ENCODE data around the gene ATF7. TPM values are rescaled to one million over a fixed set of nuclear protein-coding genes. Genes with fewer than 3 reads are reported as not detected.
A peak's percentile ranks its signal among the peaks of the same experiment; 100 is the strongest.
"Not testable (repeated sequence)": the region's sequence is repeated elsewhere in the genome, so short reads cannot be mapped to it uniquely, and the experiment has no call there.

ATF7 gene
- total RNA-seq, 2 experiments from 2014 or later: 28.6 to 43.0 TPM

- ChIA-PET CTCF (interaction anchor here (0.6 kb wide), 1 partner anchor 18 kb away, joined by 3 read pairs; no protein-coding TSS in a partner anchor), POLR2A (no interaction called here)
- no peaks in the 10 kb centered on the region for H3K4me1 Mint-ChIP-seq
- H3K27ac Mint-ChIP-seq: no peak overlapping the region
- no peak for DNase-seq
- H3K27me3 Mint-ChIP-seq: peaks cover 2% of the 10 kb centered on the region
- no peaks in the 10 kb centered on the region for H3K36me3 Mint-ChIP-seq (ENCODE audit: low read depth)
- H3K9me3 Mint-ChIP-seq: no peaks in the 10 kb centered on the region
- H3K4me3 Mint-ChIP-seq: no peak overlapping the region
Observed at GRCh38 chr12:53652366-53652765, 26.2 kb upstream of the ATF7 start.

GRCh38 chr12:53651737-53652136 is 25.6 kb upstream of the ATF7 start:
- no peak overlapping the region for H3K27ac Mint-ChIP-seq
- ChIA-PET CTCF (interaction anchor here (0.5 kb wide), 1 partner anchor 46 kb away, joined by 3 read pairs; no protein-coding TSS in a partner anchor), POLR2A (no interaction called here)
- no peaks in the 10 kb centered on the region for H3K4me1 Mint-ChIP-seq
- H3K9me3 Mint-ChIP-seq: no peaks in the 10 kb centered on the region
- H3K4me3 Mint-ChIP-seq: no peak overlapping the region
- DNase-seq: no peak
- peaks cover 2% of the 10 kb centered on the region for H3K27me3 Mint-ChIP-seq
- no peaks in the 10 kb centered on the region for H3K36me3 Mint-ChIP-seq (ENCODE audit: low read depth)

GRCh38 chr12:53646300-53646699 is 20.1 kb upstream of the ATF7 start:
- H3K4me1 Mint-ChIP-seq; CTCF ChIA-PET; POLR2A ChIA-PET; H3K9me3 Mint-ChIP-seq; DNase-seq; H3K27me3 Mint-ChIP-seq; H3K27ac Mint-ChIP-seq; H3K36me3 Mint-ChIP-seq (ENCODE audit: low read depth); H3K4me3 Mint-ChIP-seq: not testable (repeated sequence)

GRCh38 chr12:53645165-53645564 is 19.0 kb upstream of the ATF7 start:
- H3K36me3 Mint-ChIP-seq (ENCODE audit: low read depth): no peaks in the 10 kb centered on the region
- H3K9me3 Mint-ChIP-seq: no peaks in the 10 kb centered on the region
- no peaks in the 10 kb centered on the region for H3K4me1 Mint-ChIP-seq
- ChIA-PET POLR2A (no interaction called here), CTCF (no interaction called here)
- no peak overlapping the region for H3K4me3 Mint-ChIP-seq
- H3K27ac Mint-ChIP-seq: no peak overlapping the region
- peaks cover 5% of the 10 kb centered on the region for H3K27me3 Mint-ChIP-seq
- no peak for DNase-seq

GRCh38 chr12:53644133-53644532 is 18.0 kb upstream of the ATF7 start:
- POLR2A ChIA-PET: no interaction called here
- H3K27ac Mint-ChIP-seq: no peak overlapping the region
- CTCF ChIA-PET: interaction anchor here (1.0 kb wide), 1 partner anchor 102 kb away, joined by 4 read pairs; no protein-coding TSS in a partner anchor
- no peaks in the 10 kb centered on the region for H3K9me3 Mint-ChIP-seq
- H3K4me3 Mint-ChIP-seq: no peak overlapping the region
- H3K36me3 Mint-ChIP-seq (ENCODE audit: low read depth): no peaks in the 10 kb centered on the region
- H3K27me3 Mint-ChIP-seq: peaks cover 5% of the 10 kb centered on the region
- no peaks in the 10 kb centered on the region for H3K4me1 Mint-ChIP-seq
- no peak for DNase-seq

GRCh38 chr12:53643232-53643979 is 17.2 kb upstream of the ATF7 start:
- DNase-seq: no peak
- Mint-ChIP-seq H3K27ac (no peak overlapping the region), H3K4me3 (no peak overlapping the region), H3K4me1 (no peaks in the 10 kb centered on the region), H3K27me3 (peaks cover 5% of the 10 kb centered on the region), H3K36me3 (ENCODE audit: low read depth) (no peaks in the 10 kb centered on the region), H3K9me3 (no peaks in the 10 kb centered on the region)
- ChIA-PET POLR2A (no interaction called here), CTCF (interaction anchor here (1.0 kb wide), 1 partner anchor 102 kb away, joined by 4 read pairs; no protein-coding TSS in a partner anchor)

GRCh38 chr12:53638057-53638456 is 11.9 kb upstream of the ATF7 start:
- no peak for DNase-seq
- ChIA-PET CTCF (no interaction called here), POLR2A (no interaction called here)
- no peak overlapping the region for H3K27ac Mint-ChIP-seq
- no peaks in the 10 kb centered on the region for H3K27me3 Mint-ChIP-seq
- H3K4me1 Mint-ChIP-seq: no peaks in the 10 kb centered on the region
- no peak overlapping the region for H3K4me3 Mint-ChIP-seq
- H3K9me3 Mint-ChIP-seq: no peaks in the 10 kb centered on the region
- no peaks in the 10 kb centered on the region for H3K36me3 Mint-ChIP-seq (ENCODE audit: low read depth)

GRCh38 chr12:53636641-53637040 is 10.5 kb upstream of the ATF7 start:
- H3K27me3 Mint-ChIP-seq: peaks cover 3% of the 10 kb centered on the region
- H3K9me3 Mint-ChIP-seq: no peaks in the 10 kb centered on the region
- CTCF ChIA-PET: no interaction called here
- POLR2A ChIA-PET: no interaction called here
- H3K4me3 Mint-ChIP-seq: no peak overlapping the region
- peaks cover 2% of the 10 kb centered on the region for H3K4me1 Mint-ChIP-seq
- H3K36me3 Mint-ChIP-seq (ENCODE audit: low read depth): no peaks in the 10 kb centered on the region
- DNase-seq: no peak
- H3K27ac Mint-ChIP-seq: no peak overlapping the region

- H3K4me1 Mint-ChIP-seq; H3K27ac Mint-ChIP-seq; H3K36me3 Mint-ChIP-seq (ENCODE audit: low read depth); DNase-seq; H3K4me3 Mint-ChIP-seq; POLR2A ChIA-PET; H3K9me3 Mint-ChIP-seq; H3K27me3 Mint-ChIP-seq: not testable (repeated sequence)
- CTCF ChIA-PET: interaction anchor here (0.6 kb wide), 2 partner anchors 99 to 835 kb away, joined by 3 to 4 read pairs; no protein-coding TSS in a partner anchor
Observed at GRCh38 chr12:53635708-53636107, 9.5 kb upstream of the ATF7 start.

GRCh38 chr12:53631721-53632120 is 5.5 kb upstream of the ATF7 start:
- CTCF ChIA-PET: interaction anchor here (0.6 to 1.1 kb wide), 2 partner anchors 27 to 162 kb away, joined by 3 to 4 read pairs; no protein-coding TSS in a partner anchor

GRCh38 chr12:53627919-53628318 is 1.7 kb upstream of the ATF7 start:
- no peak overlapping the region for H3K27ac Mint-ChIP-seq
- H3K27me3 Mint-ChIP-seq: peaks cover 3% of the 10 kb centered on the region
- peaks cover 6% of the 10 kb centered on the region for H3K36me3 Mint-ChIP-seq (ENCODE audit: low read depth)
- no peaks in the 10 kb centered on the region for H3K9me3 Mint-ChIP-seq
- CTCF ChIA-PET: interaction anchor here (0.6 to 1.6 kb wide), 6 partner anchors 12 to 815 kb away, joined by 3 to 5 read pairs (median 3); partner anchors contain the start of gene ATP5MC2
- peaks cover 40% of the 10 kb centered on the region for H3K4me1 Mint-ChIP-seq
- DNase-seq: no peak
- POLR2A ChIA-PET: no interaction called here
- H3K4me3 Mint-ChIP-seq: no peak overlapping the region

More at GRCh38 chr12:53631721-53632120, 5.5 kb upstream of the ATF7 start:
- Mint-ChIP-seq H3K9me3 (no peaks in the 10 kb centered on the region), H3K36me3 (ENCODE audit: low read depth) (no peaks in the 10 kb centered on the region), H3K4me3 (no peak overlapping the region), H3K27me3 (peaks cover 3% of the 10 kb centered on the region), H3K4me1 (peaks cover 7% of the 10 kb centered on the region), H3K27ac (peak overlapping the region; percentile 64)
- DNase-seq: no peak
- POLR2A ChIA-PET: no interaction called here

- peaks cover 42% of the 10 kb centered on the region for H3K4me1 Mint-ChIP-seq
- POLR2A ChIA-PET: no interaction called here
- CTCF ChIA-PET: interaction anchor here (0.7 to 1.5 kb wide), 4 partner anchors 11 to 50 kb away, joined by 3 to 5 read pairs (median 4); partner anchors contain the start of gene ATP5MC2
Observed at GRCh38 chr12:53626702-53627169, 554 bp upstream of the ATF7 start.

GRCh38 chr12:53625373-53625945 is 723 bp downstream of the ATF7 start:
- CTCF ChIA-PET: interaction anchor here (1.5 kb wide), 1 partner anchor 9 kb away, joined by 5 read pairs; no protein-coding TSS in a partner anchor

More at GRCh38 chr12:53626702-53627169, 554 bp upstream of the ATF7 start:
- no peaks in the 10 kb centered on the region for H3K9me3 Mint-ChIP-seq
- H3K27ac Mint-ChIP-seq: peak overlapping the region; percentile 97
- H3K4me3 Mint-ChIP-seq: peak overlapping the region; percentile 100
- H3K27me3 Mint-ChIP-seq: peaks cover under 1% of the 10 kb centered on the region
- DNase-seq: no peak
- H3K36me3 Mint-ChIP-seq (ENCODE audit: low read depth): peaks cover 7% of the 10 kb centered on the region

More at GRCh38 chr12:53625373-53625945, 723 bp downstream of the ATF7 start:
- POLR2A ChIA-PET: interaction anchor here (0.6 kb wide), 1 partner anchor 103 kb away, joined by 4 read pairs; no protein-coding TSS in a partner anchor
- Mint-ChIP-seq H3K9me3 (no peaks in the 10 kb centered on the region), H3K27me3 (no peaks in the 10 kb centered on the region), H3K4me3 (peak overlapping the region; percentile 100), H3K4me1 (peaks cover 47% of the 10 kb centered on the region), H3K27ac (peak overlapping the region; percentile 97), H3K36me3 (ENCODE audit: low read depth) (peaks cover 8% of the 10 kb centered on the region)
- no peak for DNase-seq
